NCI-H1436 treated with DMSO at 0.1 percent for 48 hours (cell line): Measurements from ENCODE around the gene CYTH1.

Experiments
- DNase-seq: peaks from one replicate; lab custom pipeline; 2025; lab: John Stamatoyannopoulos, UW

CYTH1 gene

GRCh38 chr17:78734793-78735641 is 47.1 kb downstream of the CYTH1 start:
- DNase-seq, result no peak

- no peak for DNase-seq
Measured at GRCh38 chr17:78732354-78732753, 49.7 kb downstream of the CYTH1 start.

GRCh38 chr17:78731904-78732303 is 50.2 kb downstream of the CYTH1 start:
- DNase-seq, result no peak

- no peak for DNase-seq
Measured at GRCh38 chr17:78729641-78730040, 52.4 kb downstream of the CYTH1 start.

- no peak for DNase-seq
Measured at GRCh38 chr17:78728495-78728894, 53.6 kb downstream of the CYTH1 start.

- DNase-seq, result no peak
Measured at GRCh38 chr17:78727476-78728229, 54.4 kb downstream of the CYTH1 start.

GRCh38 chr17:78727057-78727456 is 55.0 kb downstream of the CYTH1 start:
- DNase-seq, result no peak

- no peak for DNase-seq
Measured at GRCh38 chr17:78726513-78726912, 55.6 kb downstream of the CYTH1 start.

- DNase-seq, result no peak
Measured at GRCh38 chr17:78725448-78726021, 56.5 kb downstream of the CYTH1 start.

- DNase-seq, result no peak
Measured at GRCh38 chr17:78724999-78725398, 57.1 kb downstream of the CYTH1 start.

- no peak for DNase-seq
Measured at GRCh38 chr17:78724544-78724943, 57.5 kb downstream of the CYTH1 start.

- DNase-seq, result no peak
Measured at GRCh38 chr17:78723957-78724356, 58.1 kb downstream of the CYTH1 start.

- no peak for DNase-seq
Measured at GRCh38 chr17:78723001-78723796, 58.9 kb downstream of the CYTH1 start.

- no peak for DNase-seq
Measured at GRCh38 chr17:78722246-78722761, 59.8 kb downstream of the CYTH1 start.

- no peak for DNase-seq
Measured at GRCh38 chr17:78719630-78720298, 62.3 kb downstream of the CYTH1 start.

GRCh38 chr17:78718575-78719208 is 63.4 kb downstream of the CYTH1 start:
- no peak for DNase-seq

- DNase-seq, result no peak
Measured at GRCh38 chr17:78717431-78717980, 64.6 kb downstream of the CYTH1 start.

GRCh38 chr17:78716814-78717393 is 65.2 kb downstream of the CYTH1 start:
- no peak for DNase-seq

GRCh38 chr17:78716292-78716691 is 65.8 kb downstream of the CYTH1 start:
- DNase-seq, result no peak

- no peak for DNase-seq
Measured at GRCh38 chr17:78715876-78716275, 66.2 kb downstream of the CYTH1 start.
